Colonic mucosa (tissue), 4 donors: ENCODE data around the gene BCL11A. TPM values are rescaled to one million over a fixed set of nuclear protein-coding genes. Genes with fewer than 3 reads are reported as not detected.

ENCODE experiments used
- DNase-seq: peaks from one replicate; pipeline ENCODE4 v3.0.0-alpha.2; 2020
- H3K27ac ChIP-seq: fragments of 200-600 bp; one replicate; pipeline ENCODE4 v1.8.0; 2021
- H3K27me3 ChIP-seq: fragments of 200-600 bp; one replicate; pipeline ENCODE4 v1.8.0; 2021
- H3K36me3 ChIP-seq: fragments of 200-600 bp; one replicate; pipeline ENCODE4 v1.8.0; 2021
- H3K4me1 ChIP-seq: fragments of 200-600 bp; one replicate; pipeline ENCODE4 v1.8.0; 2021; ENCODE audit warnings: mild to moderate bottlenecking
- H3K4me3 ChIP-seq: fragments of 200-600 bp; one replicate; pipeline ENCODE4 v1.8.0; 2021
- H3K9ac ChIP-seq, 2 donors: one replicate each; pipeline ENCODE4 v1.7.0; 2013; ENCODE audit warnings: control low read depth in 2 of 2, low read depth in 2 of 2, low read length in 2 of 2
- H3K9me3 ChIP-seq: fragments of 200-600 bp; one replicate; pipeline ENCODE4 v1.8.0; 2021
- CTCF ChIP-seq: fragments of 200-600 bp; IDR thresholded peaks from one replicate; pipeline ENCODE4 v1.8.0; 2022; ENCODE audit warnings: antibody characterized with exemption, mild to moderate bottlenecking
- intact Hi-C: fragments of 100-400 bp; cut with DNase I; formaldehyde crosslinking; loops from one replicate; pipeline ENCODE4 v1.14.1; 2022
- total RNA-seq, 2 donors: library from RNA; stranded (reverse); fragmentation: NEBNext Ultra II Directional in 1 of 2; extraction: Animal tissue kit (Norgen Biotek cat#: 25700) in 1 of 2; gene quantifications; one replicate each; pipeline ENCODE4 v1.2.1, GENCODE V29; 2021
- donor health status: healthy.
- donor health status: DM: no; HTN: no; CAD: no.
- donor health status: DM: no; HTN: no; CAD: no.

The BCL11A gene
- total RNA-seq, 2 donors from 2014 or later = 22.9 to 27.1 TPM

GRCh38 chr2:60432035-60432601 is 121.3 kb downstream of the BCL11A start:
- TF ChIP-seq CTCF = no peak
- Histone ChIP-seq H3K9me3 (no peaks in the 10 kb centered on the region), H3K4me3 (no peak overlapping the region), H3K27ac (no peak overlapping the region), H3K27me3 (no peaks in the 10 kb centered on the region), H3K36me3 (no peaks in the 10 kb centered on the region), H3K4me1 (no peaks in the 10 kb centered on the region), H3K9ac (no peak overlapping the region)
- intact Hi-C loops = no loop called here
- no peak for DNase-seq

GRCh38 chr2:60429681-60430080 is 123.8 kb downstream of the BCL11A start:
- intact Hi-C loops = no loop called here
- H3K36me3 ChIP-seq = no peaks in the 10 kb centered on the region
- H3K27me3 ChIP-seq = no peaks in the 10 kb centered on the region
- H3K27ac ChIP-seq = no peak overlapping the region
- no peak for TF ChIP-seq CTCF
- no peak overlapping the region for H3K9ac ChIP-seq
- no peaks in the 10 kb centered on the region for H3K4me1 ChIP-seq
- no peak overlapping the region for H3K4me3 ChIP-seq
- no peaks in the 10 kb centered on the region for H3K9me3 ChIP-seq
- no peak for DNase-seq

- TF ChIP-seq CTCF = no peak
- no peaks in the 10 kb centered on the region for H3K27me3 ChIP-seq
- no peaks in the 10 kb centered on the region for H3K36me3 ChIP-seq
- intact Hi-C loops = no loop called here
- H3K27ac ChIP-seq = no peak overlapping the region
- H3K4me3 ChIP-seq = no peak overlapping the region
- no peak overlapping the region for H3K9ac ChIP-seq
- no peaks in the 10 kb centered on the region for H3K9me3 ChIP-seq
- no peaks in the 10 kb centered on the region for H3K4me1 ChIP-seq
- DNase-seq = no peak
Observed at GRCh38 chr2:60426880-60427279, 126.6 kb downstream of the BCL11A start.

GRCh38 chr2:60426341-60426740 is 127.1 kb downstream of the BCL11A start:
- no peak for TF ChIP-seq CTCF
- H3K27me3 ChIP-seq = no peaks in the 10 kb centered on the region
- H3K36me3 ChIP-seq = no peaks in the 10 kb centered on the region

GRCh38 chr2:60424233-60424632 is 129.2 kb downstream of the BCL11A start:
- intact Hi-C loops = no loop called here
- TF ChIP-seq CTCF = no peak
- Histone ChIP-seq H3K4me3 (no peak overlapping the region), H3K36me3 (no peaks in the 10 kb centered on the region), H3K27ac (no peak overlapping the region), H3K27me3 (no peaks in the 10 kb centered on the region), H3K4me1 (no peaks in the 10 kb centered on the region), H3K9ac (no peak overlapping the region), H3K9me3 (no peaks in the 10 kb centered on the region)
- DNase-seq = no peak

More at GRCh38 chr2:60426341-60426740, 127.1 kb downstream of the BCL11A start:
- Histone ChIP-seq H3K4me3 (no peak overlapping the region), H3K9me3 (no peaks in the 10 kb centered on the region), H3K27ac (no peak overlapping the region), H3K4me1 (no peaks in the 10 kb centered on the region), H3K9ac (no peak overlapping the region)
- no peak for DNase-seq
- intact Hi-C loops = no loop called here
